ENCODE results near the gene KLHL25. TPM values are rescaled to one million over a fixed set of nuclear protein-coding genes. Genes with fewer than 3 reads are reported as not detected.

Gene KLHL25
- total RNA-seq, 1 experiment from 2014 or later, result 18.4 TPM

DNA sequence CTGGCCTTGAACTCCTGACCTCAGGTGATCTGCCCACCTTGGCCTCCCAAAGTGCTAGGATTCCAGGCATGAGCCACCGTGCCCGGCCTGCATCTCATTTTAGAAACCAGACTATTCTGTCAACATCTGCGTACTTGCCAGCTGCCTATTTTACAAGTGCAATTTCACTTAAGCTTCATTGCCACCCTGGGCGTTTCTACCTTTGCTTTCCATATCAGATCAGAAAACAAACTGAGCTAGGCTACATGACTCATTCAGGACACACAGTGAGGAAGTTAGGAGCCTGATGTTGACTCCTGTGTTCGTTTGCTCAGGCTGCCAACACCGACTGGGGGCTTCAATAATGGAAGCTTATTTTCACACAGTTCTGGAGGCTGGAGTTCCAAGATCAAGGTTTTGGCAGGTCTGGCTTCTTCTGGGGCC lies 42.3 kb upstream of the KLHL25 start:
- Histone ChIP-seq H2BK20ac (ENCODE audit: low read depth, low read length, poor library complexity, severe bottlenecking) (no peak overlapping the region), H2BK5ac (ENCODE audit: insufficient read length, low read length) (no peak overlapping the region), H3K23ac (ENCODE audit: insufficient read length, low read depth, low read length) (no peak overlapping the region), H3K27ac (ENCODE audit: insufficient read length, low read depth, low read length) (no peak overlapping the region), H3K4me1 (ENCODE audit: insufficient read depth, low read length) (peaks cover 7% of the 10 kb centered on the region; the same call in 1 of the 2 replicates), H3K79me2 (ENCODE audit: insufficient read depth, low read length) (no peaks in the 10 kb centered on the region), H3K9ac (ENCODE audit: extremely low read depth, insufficient read length, low read length) (no peak overlapping the region), H2AFZ (ENCODE audit: low read length) (no peak overlapping the region), H3K18ac (ENCODE audit: insufficient read length, low read depth, low read length) (no peak overlapping the region), H2AK5ac (ENCODE audit: insufficient read length, low read length) (no peak overlapping the region), H3K23me2 (ENCODE audit: insufficient read length, low read depth, low read length, poor library complexity, severe bottlenecking) (no peaks in the 10 kb centered on the region), H3K4ac (ENCODE audit: low read depth, low read length) (no peak overlapping the region), H3K79me1 (ENCODE audit: insufficient read depth, low read depth, low read length, poor library complexity, severe bottlenecking) (no peaks in the 10 kb centered on the region), H4K91ac (ENCODE audit: insufficient read length, low read depth, low read length) (no peak overlapping the region), H3K56ac (ENCODE audit: insufficient read length, low read depth, low read length) (no peak overlapping the region), H3K9me3 (ENCODE audit: control insufficient read depth, low read depth, low read length) (no peaks in the 10 kb centered on the region), H4K20me1 (ENCODE audit: control insufficient read depth, insufficient read depth, insufficient read length) (no peaks in the 10 kb centered on the region), H4K5ac (ENCODE audit: insufficient read length, low read depth, low read length) (no peak overlapping the region), H4K8ac (replicated peaks; ENCODE audit: insufficient read length, low read depth, low read length) (no peak overlapping the region), H3K4me2 (ENCODE audit: insufficient read depth, insufficient read length, low read length) (no peak overlapping the region), H3K27me3 (ENCODE audit: insufficient read depth, low read length) (no peaks in the 10 kb centered on the region), H3K14ac (ENCODE audit: insufficient read depth, low read length) (no peak overlapping the region), H2BK15ac (ENCODE audit: low read depth, low read length) (no peak overlapping the region), H3T11ph (ENCODE audit: low read length) (no peak overlapping the region), H2BK120ac (ENCODE audit: low read depth, low read length, poor library complexity, severe bottlenecking) (no peak overlapping the region), H2BK12ac (ENCODE audit: insufficient read length, low read depth, low read length) (no peak overlapping the region)
- H3K27ac Mint-ChIP-seq, result no peak overlapping the region
- peaks cover 28% of the 10 kb centered on the region for H3K27me3 Mint-ChIP-seq (ENCODE audit: low read depth)
- H3K9me3 Mint-ChIP-seq, result no peaks in the 10 kb centered on the region
- H3K4me3 Mint-ChIP-seq, result no peak overlapping the region
- no CpG with 5 or more reads among the region's 6 CpGs for WGBS (ENCODE audit: extremely low coverage, insufficient read length, low lambda C conversion rate)
- no peaks in the 10 kb centered on the region for H3K36me3 Mint-ChIP-seq (ENCODE audit: insufficient read depth in 1 of 3, low read depth in 3 of 3)
- TF ChIP-seq CTCF (conservative IDR thresholded peaks at IDR 0.05), result no peak
- no peak for DNase-seq
- peaks cover 16 to 26% of the 10 kb centered on the region in 2 experiments for H3K4me1 Mint-ChIP-seq
